Ishikawa (cell line): ENCODE measurements around the gene EHD1.

ENCODE experiments used
- CEBPB ChIP-seq: IDR thresholded peaks from 2 replicates; pipeline ENCODE4 v1.6.1; 2012
- CREB1 ChIP-seq: IDR thresholded peaks from 2 replicates; pipeline ENCODE4 v1.6.1; 2012; ENCODE audit warnings: low read depth
- EGR1 ChIP-seq: IDR thresholded peaks from 2 replicates; pipeline ENCODE4 v1.6.1; 2012
- EP300 ChIP-seq: IDR thresholded peaks from 2 replicates; pipeline ENCODE4 v1.6.1; 2012; ENCODE audit warnings: borderline replicate concordance
- FOXM1 ChIP-seq: IDR thresholded peaks from 2 replicates; pipeline ENCODE4 v1.6.1; 2012; ENCODE audit warnings: low read depth, borderline replicate concordance
- NFIC ChIP-seq: IDR thresholded peaks from 2 replicates; pipeline ENCODE4 v1.6.1; 2012
- RAD21 ChIP-seq: IDR thresholded peaks from 2 replicates; pipeline ENCODE4 v1.6.1; 2012; ENCODE audit warnings: low read depth
- TAF1 ChIP-seq: IDR thresholded peaks from 2 replicates; pipeline ENCODE4 v1.6.1; 2012; ENCODE audit warnings: low read depth, mild to moderate bottlenecking
- TCF12 ChIP-seq: IDR thresholded peaks from 2 replicates; pipeline ENCODE4 v1.6.1; 2012; ENCODE audit warnings: low read depth
- TEAD4 ChIP-seq: IDR thresholded peaks from 2 replicates; pipeline ENCODE4 v1.6.1; 2012
- YY1 ChIP-seq: IDR thresholded peaks from 2 replicates; pipeline ENCODE4 v1.6.1; 2012; ENCODE audit warnings: low read depth
- ZBTB7A ChIP-seq: IDR thresholded peaks from 2 replicates; pipeline ENCODE4 v1.6.1; 2012; ENCODE audit warnings: low read depth
- TF ChIP-seq, protein P1 (sequence below): IDR thresholded peaks from 2 replicates; pipeline ENCODE4 v1.6.1; 2012
- TF ChIP-seq, protein P2 (sequence below): IDR thresholded peaks from 2 replicates; pipeline ENCODE4 v1.6.1; 2012
- TF ChIP-seq, protein P3 (sequence below): IDR thresholded peaks from 2 replicates; pipeline ENCODE4 v1.6.1; 2012; ENCODE audit warnings: low read depth, mild to moderate bottlenecking

Gene EHD1

DNA sequence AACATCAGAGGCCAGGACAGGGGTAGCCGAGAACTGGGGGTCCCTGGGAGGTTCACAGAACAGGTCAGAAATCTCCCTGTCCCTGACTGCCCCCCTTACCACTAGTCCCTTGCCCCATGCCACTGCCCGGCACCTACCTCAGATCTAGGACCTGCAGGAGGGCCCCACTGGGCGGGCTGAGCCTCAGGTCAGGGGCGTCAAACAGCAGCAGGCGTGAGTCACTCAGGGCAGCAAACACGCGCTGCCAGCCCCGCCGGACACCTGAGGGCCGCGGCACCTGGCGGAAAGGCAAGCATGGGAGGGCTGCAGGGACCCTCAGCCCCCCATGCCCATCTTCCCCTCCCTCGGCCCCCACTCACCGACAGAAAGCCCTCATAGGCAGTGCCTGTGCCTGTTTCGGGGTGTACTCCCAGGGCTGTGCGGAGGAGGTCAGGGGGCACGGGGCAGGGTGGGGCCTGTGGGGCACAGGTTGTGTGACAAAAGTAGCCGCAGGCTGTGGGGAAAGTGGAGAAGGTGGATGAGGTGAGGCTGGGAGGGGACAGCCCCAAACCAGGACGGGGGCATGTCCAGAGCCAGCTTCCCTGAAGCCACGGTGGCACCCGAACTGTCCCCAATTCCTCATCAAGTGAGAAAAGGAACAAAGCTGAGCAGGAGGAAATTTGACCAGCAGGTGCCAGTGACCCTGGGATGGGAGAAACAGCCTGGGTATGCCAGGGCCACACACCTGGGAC, 45.8 kb downstream of the EHD1 start:
- TF ChIP-seq CEBPB (no peak), TAF1 (no peak), EGR1 (no peak), TCF12 (no peak), RAD21 (no peak), FOXM1 (no peak), TEAD4 (no peak), NFIC (no peak)
- TF ChIP-seq, protein P1, sequence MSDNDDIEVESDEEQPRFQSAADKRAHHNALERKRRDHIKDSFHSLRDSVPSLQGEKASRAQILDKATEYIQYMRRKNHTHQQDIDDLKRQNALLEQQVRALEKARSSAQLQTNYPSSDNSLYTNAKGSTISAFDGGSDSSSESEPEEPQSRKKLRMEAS = no peak

DNA sequence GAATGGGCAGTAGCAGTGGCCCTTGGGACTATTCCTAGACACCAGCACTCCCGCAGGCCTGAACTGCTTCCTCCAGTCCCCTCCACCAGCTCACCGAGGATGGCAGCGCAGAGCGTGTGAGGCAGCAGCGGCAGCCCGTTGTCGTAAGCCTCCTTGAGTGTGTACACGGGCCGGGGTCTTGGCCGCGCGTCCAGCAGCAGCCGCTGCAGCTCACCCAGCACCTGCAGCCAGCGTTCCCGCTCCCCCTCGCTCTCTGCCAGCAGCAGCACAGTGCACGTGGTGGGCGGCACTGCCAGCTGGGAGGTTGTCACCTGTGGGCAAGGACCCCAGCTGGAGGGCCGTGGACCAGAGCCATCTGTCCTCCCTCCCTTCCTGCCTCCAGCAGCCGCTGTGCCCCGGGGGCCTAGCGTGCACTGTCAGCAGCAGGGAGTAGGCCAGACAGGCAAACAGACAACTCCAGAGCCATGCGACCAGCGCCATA, 47.0 kb downstream of the EHD1 start:
- TF ChIP-seq CEBPB = no peak
- no peak for TF ChIP-seq NFIC
- TF ChIP-seq, protein P2, sequence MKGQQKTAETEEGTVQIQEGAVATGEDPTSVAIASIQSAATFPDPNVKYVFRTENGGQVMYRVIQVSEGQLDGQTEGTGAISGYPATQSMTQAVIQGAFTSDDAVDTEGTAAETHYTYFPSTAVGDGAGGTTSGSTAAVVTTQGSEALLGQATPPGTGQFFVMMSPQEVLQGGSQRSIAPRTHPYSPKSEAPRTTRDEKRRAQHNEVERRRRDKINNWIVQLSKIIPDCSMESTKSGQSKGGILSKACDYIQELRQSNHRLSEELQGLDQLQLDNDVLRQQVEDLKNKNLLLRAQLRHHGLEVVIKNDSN = no peak
- TF ChIP-seq, protein P3, sequence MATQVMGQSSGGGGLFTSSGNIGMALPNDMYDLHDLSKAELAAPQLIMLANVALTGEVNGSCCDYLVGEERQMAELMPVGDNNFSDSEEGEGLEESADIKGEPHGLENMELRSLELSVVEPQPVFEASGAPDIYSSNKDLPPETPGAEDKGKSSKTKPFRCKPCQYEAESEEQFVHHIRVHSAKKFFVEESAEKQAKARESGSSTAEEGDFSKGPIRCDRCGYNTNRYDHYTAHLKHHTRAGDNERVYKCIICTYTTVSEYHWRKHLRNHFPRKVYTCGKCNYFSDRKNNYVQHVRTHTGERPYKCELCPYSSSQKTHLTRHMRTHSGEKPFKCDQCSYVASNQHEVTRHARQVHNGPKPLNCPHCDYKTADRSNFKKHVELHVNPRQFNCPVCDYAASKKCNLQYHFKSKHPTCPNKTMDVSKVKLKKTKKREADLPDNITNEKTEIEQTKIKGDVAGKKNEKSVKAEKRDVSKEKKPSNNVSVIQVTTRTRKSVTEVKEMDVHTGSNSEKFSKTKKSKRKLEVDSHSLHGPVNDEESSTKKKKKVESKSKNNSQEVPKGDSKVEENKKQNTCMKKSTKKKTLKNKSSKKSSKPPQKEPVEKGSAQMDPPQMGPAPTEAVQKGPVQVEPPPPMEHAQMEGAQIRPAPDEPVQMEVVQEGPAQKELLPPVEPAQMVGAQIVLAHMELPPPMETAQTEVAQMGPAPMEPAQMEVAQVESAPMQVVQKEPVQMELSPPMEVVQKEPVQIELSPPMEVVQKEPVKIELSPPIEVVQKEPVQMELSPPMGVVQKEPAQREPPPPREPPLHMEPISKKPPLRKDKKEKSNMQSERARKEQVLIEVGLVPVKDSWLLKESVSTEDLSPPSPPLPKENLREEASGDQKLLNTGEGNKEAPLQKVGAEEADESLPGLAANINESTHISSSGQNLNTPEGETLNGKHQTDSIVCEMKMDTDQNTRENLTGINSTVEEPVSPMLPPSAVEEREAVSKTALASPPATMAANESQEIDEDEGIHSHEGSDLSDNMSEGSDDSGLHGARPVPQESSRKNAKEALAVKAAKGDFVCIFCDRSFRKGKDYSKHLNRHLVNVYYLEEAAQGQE = no peak
- no peak for TF ChIP-seq TAF1
- no peak for TF ChIP-seq TEAD4
- TF ChIP-seq ZBTB7A = no peak
- no peak for TF ChIP-seq EGR1
- TF ChIP-seq RAD21 = no peak
- no peak for TF ChIP-seq TCF12
- no peak for TF ChIP-seq YY1
- no peak for TF ChIP-seq EP300
- no peak for TF ChIP-seq CREB1
- TF ChIP-seq, protein P1 = no peak

DNA sequence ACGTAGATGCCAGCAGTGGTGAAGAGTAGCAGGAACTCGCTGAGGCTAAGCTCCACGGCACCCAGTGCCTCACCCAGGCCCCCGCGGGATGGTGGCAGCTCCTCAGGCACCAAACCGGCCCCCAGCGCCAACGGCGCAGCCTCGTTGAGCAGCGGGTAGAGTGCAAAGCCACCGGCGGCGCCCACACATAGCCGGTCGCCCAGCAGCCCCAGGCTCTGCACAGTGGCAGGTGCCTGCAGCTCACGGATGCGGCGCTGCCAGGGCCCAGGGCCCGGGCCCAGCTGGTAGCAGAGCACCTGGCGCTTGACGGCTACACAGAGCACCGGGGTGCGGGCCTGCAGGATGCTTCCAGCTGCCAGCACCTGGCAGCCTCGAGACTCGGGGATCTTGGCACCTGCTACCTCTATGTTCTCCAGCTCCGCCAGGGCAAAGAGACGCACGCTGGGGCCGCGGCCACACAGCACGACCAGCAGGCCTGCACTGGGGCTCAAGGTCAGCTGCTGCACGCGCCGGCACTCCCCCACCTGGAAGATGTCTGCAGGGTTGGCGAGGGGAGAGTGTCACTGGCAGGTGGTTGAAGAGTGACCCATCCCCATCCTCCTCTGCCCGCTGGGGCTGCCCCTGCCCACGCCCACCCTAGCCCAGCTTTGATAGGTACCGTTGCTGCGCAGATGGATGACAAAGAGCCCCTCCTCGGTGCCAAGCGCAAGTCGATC, 48.7 kb downstream of the EHD1 start:
- TF ChIP-seq EP300 (no peak), ZBTB7A (no peak)

DNA sequence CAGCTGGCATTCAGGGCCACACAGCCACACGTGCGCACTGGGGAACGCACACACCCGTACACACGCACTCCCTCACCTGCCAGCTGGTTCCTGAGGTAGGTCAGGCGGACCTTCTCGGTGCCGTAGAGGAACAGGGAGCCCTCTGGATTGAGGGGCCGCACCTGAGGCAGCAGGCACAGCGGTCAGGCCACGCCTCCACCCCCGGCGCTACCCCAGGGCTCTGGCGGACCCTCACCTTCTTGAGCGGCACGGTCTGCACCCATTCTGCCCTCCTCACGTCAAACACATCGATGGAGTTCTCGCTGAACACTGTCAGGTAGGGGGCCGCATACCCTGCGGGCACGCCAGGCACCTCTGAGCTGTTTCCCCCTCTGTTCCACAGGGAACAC, 51.0 kb downstream of the EHD1 start:
- TF ChIP-seq TCF12 (no peak), ZBTB7A (no peak), TAF1 (no peak), CREB1 (no peak)
- TF ChIP-seq, protein P3 = no peak

DNA sequence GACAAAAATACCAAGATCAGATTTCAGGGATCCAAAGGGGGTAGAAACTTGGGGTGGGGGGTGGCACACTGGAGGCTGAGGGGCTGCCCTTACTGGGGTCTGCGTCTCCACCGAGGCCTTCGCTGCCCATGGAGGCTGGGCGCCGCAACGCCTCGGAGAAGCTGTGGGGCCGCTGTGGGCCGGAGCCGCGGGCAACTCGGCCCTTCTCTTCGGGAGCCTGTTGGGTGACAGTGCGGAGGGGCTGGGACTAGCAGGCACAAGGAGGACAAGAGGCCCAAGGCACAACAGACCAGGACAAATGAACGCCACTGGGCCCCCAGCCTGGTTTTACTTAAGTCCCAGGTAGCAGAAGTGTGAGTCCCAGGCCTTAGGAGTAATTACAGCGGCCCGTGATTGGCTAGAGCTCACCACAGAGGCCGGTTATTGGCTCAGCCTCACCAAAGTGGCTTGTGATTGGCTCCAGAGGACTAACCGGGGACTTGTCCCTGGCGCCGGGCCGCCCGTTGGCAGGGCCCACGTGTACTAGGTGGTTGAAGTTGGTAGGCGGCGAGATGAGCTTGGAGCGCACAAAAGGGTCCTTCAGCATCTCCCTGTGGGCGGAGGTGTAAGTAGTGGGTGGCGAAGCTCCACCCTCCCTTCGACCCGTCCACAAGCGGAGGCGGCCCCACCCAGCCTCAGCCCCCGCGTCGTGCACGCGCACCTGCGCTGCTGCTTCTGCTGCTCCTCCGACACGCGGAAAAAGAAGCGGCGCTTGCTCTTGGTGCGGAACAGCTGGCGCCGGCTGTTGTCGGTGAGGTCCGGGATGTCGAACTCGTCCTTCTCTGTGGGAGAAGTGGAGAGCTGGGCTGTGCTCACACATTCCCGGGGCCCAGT, 51.6 kb downstream of the EHD1 start:
- TF ChIP-seq TCF12 (no peak), YY1 (no peak), EP300 (no peak), TAF1 (no peak)
- TF ChIP-seq, protein P3 = no peak
